Measurements from ENCODE around the gene ANAPC15.
A peak's percentile ranks its signal among the peaks of the same experiment; 100 is the strongest.

ANAPC15 gene

GRCh38 chr11:72102162-72102561 is 10.3 kb downstream of the ANAPC15 start:
- TF ChIP-seq POLR2AphosphoS5 (IDR thresholded peaks at IDR 0.05; ENCODE audit: low read depth, low read length) = peak; percentile 20
- no peak for TF ChIP-seq FOXP2 (optimal IDR thresholded peaks at IDR 0.05; ENCODE audit: borderline replicate concordance, extremely low read depth, extremely low read length, insufficient read depth)

GRCh38 chr11:72100462-72100861 is 12.0 kb downstream of the ANAPC15 start:
- TF ChIP-seq, protein P1, sequence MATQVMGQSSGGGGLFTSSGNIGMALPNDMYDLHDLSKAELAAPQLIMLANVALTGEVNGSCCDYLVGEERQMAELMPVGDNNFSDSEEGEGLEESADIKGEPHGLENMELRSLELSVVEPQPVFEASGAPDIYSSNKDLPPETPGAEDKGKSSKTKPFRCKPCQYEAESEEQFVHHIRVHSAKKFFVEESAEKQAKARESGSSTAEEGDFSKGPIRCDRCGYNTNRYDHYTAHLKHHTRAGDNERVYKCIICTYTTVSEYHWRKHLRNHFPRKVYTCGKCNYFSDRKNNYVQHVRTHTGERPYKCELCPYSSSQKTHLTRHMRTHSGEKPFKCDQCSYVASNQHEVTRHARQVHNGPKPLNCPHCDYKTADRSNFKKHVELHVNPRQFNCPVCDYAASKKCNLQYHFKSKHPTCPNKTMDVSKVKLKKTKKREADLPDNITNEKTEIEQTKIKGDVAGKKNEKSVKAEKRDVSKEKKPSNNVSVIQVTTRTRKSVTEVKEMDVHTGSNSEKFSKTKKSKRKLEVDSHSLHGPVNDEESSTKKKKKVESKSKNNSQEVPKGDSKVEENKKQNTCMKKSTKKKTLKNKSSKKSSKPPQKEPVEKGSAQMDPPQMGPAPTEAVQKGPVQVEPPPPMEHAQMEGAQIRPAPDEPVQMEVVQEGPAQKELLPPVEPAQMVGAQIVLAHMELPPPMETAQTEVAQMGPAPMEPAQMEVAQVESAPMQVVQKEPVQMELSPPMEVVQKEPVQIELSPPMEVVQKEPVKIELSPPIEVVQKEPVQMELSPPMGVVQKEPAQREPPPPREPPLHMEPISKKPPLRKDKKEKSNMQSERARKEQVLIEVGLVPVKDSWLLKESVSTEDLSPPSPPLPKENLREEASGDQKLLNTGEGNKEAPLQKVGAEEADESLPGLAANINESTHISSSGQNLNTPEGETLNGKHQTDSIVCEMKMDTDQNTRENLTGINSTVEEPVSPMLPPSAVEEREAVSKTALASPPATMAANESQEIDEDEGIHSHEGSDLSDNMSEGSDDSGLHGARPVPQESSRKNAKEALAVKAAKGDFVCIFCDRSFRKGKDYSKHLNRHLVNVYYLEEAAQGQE (IDR thresholded peaks at IDR 0.05; ENCODE audit: insufficient read depth in 1 of 2, low read depth in 2 of 2, low read length in 2 of 2) = no peak
- no peak for TF ChIP-seq FOXP2 (optimal IDR thresholded peaks at IDR 0.05; ENCODE audit: borderline replicate concordance, extremely low read depth, extremely low read length, insufficient read depth)
- TF ChIP-seq POLR2AphosphoS5 (IDR thresholded peaks at IDR 0.05; ENCODE audit: low read depth, low read length) = no peak
- TF ChIP-seq TAF1 (IDR thresholded peaks at IDR 0.05; ENCODE audit: borderline replicate concordance, insufficient read depth, low read length) = no peak
- TF ChIP-seq SIN3A (IDR thresholded peaks at IDR 0.05; ENCODE audit: borderline replicate concordance, insufficient read depth, low read length) = no peak

DNA sequence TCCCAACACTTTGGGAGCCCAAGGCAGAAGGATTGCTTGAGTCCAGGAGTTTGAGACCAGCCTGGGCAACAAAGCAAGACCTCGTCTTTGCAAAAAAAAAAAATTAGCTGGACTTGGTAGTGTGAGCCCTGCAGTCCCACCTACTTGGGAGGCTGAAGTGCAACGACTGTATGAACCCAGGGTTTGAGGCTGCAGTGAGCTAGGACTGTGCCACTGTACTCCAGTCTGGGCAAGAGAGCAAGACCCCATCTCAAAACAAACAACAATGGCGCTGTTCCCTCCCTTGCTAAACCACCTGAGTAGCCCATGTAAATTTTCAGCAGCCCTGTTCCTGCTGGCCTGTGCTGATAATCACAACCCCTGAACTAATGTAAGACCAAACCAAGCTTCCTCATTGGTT is 12.5 kb downstream of the ANAPC15 start:
- TF ChIP-seq FOXP2 (optimal IDR thresholded peaks at IDR 0.05; ENCODE audit: borderline replicate concordance, extremely low read depth, extremely low read length, insufficient read depth) = no peak
- no peak for TF ChIP-seq TAF1 (IDR thresholded peaks at IDR 0.05; ENCODE audit: borderline replicate concordance, insufficient read depth, low read length)
- no peak for TF ChIP-seq SIN3A (IDR thresholded peaks at IDR 0.05; ENCODE audit: borderline replicate concordance, insufficient read depth, low read length)
- TF ChIP-seq POLR2AphosphoS5 (IDR thresholded peaks at IDR 0.05; ENCODE audit: low read depth, low read length) = no peak
- TF ChIP-seq, protein P1 (IDR thresholded peaks at IDR 0.05; ENCODE audit: insufficient read depth in 1 of 2, low read depth in 2 of 2, low read length in 2 of 2) = no peak

GRCh38 chr11:72098741-72099140 is 13.8 kb downstream of the ANAPC15 start:
- no peak for TF ChIP-seq TAF1 (IDR thresholded peaks at IDR 0.05; ENCODE audit: borderline replicate concordance, insufficient read depth, low read length)
- no peak for TF ChIP-seq FOXP2 (optimal IDR thresholded peaks at IDR 0.05; ENCODE audit: borderline replicate concordance, extremely low read depth, extremely low read length, insufficient read depth)
- no peak for TF ChIP-seq SIN3A (IDR thresholded peaks at IDR 0.05; ENCODE audit: borderline replicate concordance, insufficient read depth, low read length)
- TF ChIP-seq, protein P1 (IDR thresholded peaks at IDR 0.05; ENCODE audit: insufficient read depth in 1 of 2, low read depth in 2 of 2, low read length in 2 of 2) = no peak
- TF ChIP-seq POLR2AphosphoS5 (IDR thresholded peaks at IDR 0.05; ENCODE audit: low read depth, low read length) = no peak

DNA sequence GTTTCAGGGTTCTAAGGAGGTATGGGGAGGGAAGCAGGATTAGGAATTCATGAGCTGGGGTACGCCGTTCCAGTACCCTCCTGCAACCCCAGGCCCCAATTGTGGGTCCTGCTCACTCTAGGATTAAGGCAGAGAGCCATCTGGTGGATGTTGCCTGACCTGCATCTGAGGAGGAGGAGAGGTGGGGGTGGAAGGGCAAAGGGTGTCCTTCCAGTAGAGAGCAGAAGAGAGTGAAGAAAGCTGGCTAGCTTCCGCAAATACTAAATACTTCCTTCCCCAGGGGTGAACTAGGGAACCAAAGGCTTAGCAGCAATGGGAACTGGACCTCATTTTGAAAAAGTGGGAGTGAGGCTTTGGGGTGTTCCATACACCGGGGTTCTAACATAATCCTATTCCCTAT is 21.2 kb downstream of the ANAPC15 start:
- TF ChIP-seq FOXP2 (optimal IDR thresholded peaks at IDR 0.05; ENCODE audit: borderline replicate concordance, extremely low read depth, extremely low read length, insufficient read depth) (no peak), SIN3A (IDR thresholded peaks at IDR 0.05; ENCODE audit: borderline replicate concordance, insufficient read depth, low read length) (no peak), POLR2AphosphoS5 (IDR thresholded peaks at IDR 0.05; ENCODE audit: low read depth, low read length) (no peak), TAF1 (IDR thresholded peaks at IDR 0.05; ENCODE audit: borderline replicate concordance, insufficient read depth, low read length) (no peak; the same call in 1 of the 2 replicates)
- TF ChIP-seq, protein P1 (IDR thresholded peaks at IDR 0.05; ENCODE audit: insufficient read depth in 1 of 2, low read depth in 2 of 2, low read length in 2 of 2) = no peak
